GM19238 (cell line): Measurements from ENCODE around the gene ZNF484.
"Not testable (repeated sequence)": the region's sequence is repeated elsewhere in the genome, so short reads cannot be mapped to it uniquely, and the experiment has no call there.

Source experiments
- DNase-seq: peaks from one replicate; pipeline ENCODE4 v3.0.0; 2011; ENCODE audit warnings: low spot score; ENCODE audit not compliant: insufficient read length

ZNF484 gene

GRCh38 chr9:92877531-92878430 is at the start of gene ZNF484:
TSS of gene ZNF484 (minus strand) at chr9:92878038. CDS start at chr9:92875029, 3,009 bp downstream.
- DNase-seq = peak; percentile 87

GRCh38 chr9:92920437-92920836 is 42.6 kb upstream of the ZNF484 start:
- no peak for DNase-seq

GRCh38 chr9:92917176-92917800 is 39.5 kb upstream of the ZNF484 start:
- DNase-seq = no peak

GRCh38 chr9:92911511-92912475 is 34.0 kb upstream of the ZNF484 start:
- DNase-seq = no peak

GRCh38 chr9:92905137-92905536 is 27.3 kb upstream of the ZNF484 start:
- DNase-seq = not testable (repeated sequence)

- DNase-seq = no peak
Observed at GRCh38 chr9:92897323-92897722, 19.5 kb upstream of the ZNF484 start.

GRCh38 chr9:92895812-92896436 is 18.1 kb upstream of the ZNF484 start:
- no peak for DNase-seq

GRCh38 chr9:92894711-92895362 is 17.0 kb upstream of the ZNF484 start:
- no peak for DNase-seq

- not testable (repeated sequence) for DNase-seq
Observed at GRCh38 chr9:92893916-92894610, 16.2 kb upstream of the ZNF484 start.

- DNase-seq = not testable (repeated sequence)
Observed at GRCh38 chr9:92892276-92892675, 14.4 kb upstream of the ZNF484 start.

GRCh38 chr9:92890761-92891160 is 12.9 kb upstream of the ZNF484 start:
- DNase-seq = no peak

GRCh38 chr9:92887880-92888338 is 10.1 kb upstream of the ZNF484 start:
- DNase-seq = no peak

- DNase-seq = not testable (repeated sequence)
Observed at GRCh38 chr9:92886846-92887610, 9.2 kb upstream of the ZNF484 start.

GRCh38 chr9:92883666-92884405 is 6.0 kb upstream of the ZNF484 start:
- not testable (repeated sequence) for DNase-seq

GRCh38 chr9:92882276-92882675 is 4.4 kb upstream of the ZNF484 start:
- no peak for DNase-seq

- DNase-seq = no peak
Observed at GRCh38 chr9:92875373-92875772, 2.5 kb downstream of the ZNF484 start.

GRCh38 chr9:92870289-92870688 is 7.5 kb downstream of the ZNF484 start:
- no peak for DNase-seq

- DNase-seq = not testable (repeated sequence)
Observed at GRCh38 chr9:92866600-92866999, 11.2 kb downstream of the ZNF484 start.
